VCaP (cell line): Measurements from ENCODE around the gene CYB5B.

Experiments used
- H3K27ac ChIP-seq: fragments of 450-650 bp; 2 replicates; pipeline ENCODE4 v1.5.1; 2017
- TF ChIP-seq, protein P1 (sequence below): fragments of 450-650 bp; conservative IDR thresholded peaks from 2 replicates; pipeline ENCODE4 v1.5.1; 2017; ENCODE audit warnings: mild to moderate bottlenecking, moderate library complexity

The CYB5B gene

DNA sequence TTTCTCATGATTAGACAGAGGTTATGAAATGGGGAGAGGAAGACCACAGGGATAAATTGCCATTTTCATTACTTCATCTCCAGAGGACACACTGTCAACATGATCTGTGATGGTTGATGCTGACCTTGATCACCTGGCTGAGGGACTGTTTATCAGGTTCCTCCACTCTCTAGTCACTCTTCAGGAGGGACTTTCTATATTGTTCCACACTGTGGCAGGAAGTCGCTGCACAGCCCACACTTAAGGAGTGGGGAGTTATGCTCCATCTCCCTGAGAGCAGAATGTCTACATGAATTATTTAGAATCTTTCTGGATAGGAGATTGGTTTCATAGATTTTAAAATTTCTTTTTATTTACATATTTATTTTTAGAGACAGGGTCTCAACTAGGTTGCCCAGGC lies 46.7 kb downstream of the CYB5B start:
- no peak overlapping the region for H3K27ac ChIP-seq
- TF ChIP-seq, protein P1, sequence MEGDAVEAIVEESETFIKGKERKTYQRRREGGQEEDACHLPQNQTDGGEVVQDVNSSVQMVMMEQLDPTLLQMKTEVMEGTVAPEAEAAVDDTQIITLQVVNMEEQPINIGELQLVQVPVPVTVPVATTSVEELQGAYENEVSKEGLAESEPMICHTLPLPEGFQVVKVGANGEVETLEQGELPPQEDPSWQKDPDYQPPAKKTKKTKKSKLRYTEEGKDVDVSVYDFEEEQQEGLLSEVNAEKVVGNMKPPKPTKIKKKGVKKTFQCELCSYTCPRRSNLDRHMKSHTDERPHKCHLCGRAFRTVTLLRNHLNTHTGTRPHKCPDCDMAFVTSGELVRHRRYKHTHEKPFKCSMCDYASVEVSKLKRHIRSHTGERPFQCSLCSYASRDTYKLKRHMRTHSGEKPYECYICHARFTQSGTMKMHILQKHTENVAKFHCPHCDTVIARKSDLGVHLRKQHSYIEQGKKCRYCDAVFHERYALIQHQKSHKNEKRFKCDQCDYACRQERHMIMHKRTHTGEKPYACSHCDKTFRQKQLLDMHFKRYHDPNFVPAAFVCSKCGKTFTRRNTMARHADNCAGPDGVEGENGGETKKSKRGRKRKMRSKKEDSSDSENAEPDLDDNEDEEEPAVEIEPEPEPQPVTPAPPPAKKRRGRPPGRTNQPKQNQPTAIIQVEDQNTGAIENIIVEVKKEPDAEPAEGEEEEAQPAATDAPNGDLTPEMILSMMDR: no peak

DNA sequence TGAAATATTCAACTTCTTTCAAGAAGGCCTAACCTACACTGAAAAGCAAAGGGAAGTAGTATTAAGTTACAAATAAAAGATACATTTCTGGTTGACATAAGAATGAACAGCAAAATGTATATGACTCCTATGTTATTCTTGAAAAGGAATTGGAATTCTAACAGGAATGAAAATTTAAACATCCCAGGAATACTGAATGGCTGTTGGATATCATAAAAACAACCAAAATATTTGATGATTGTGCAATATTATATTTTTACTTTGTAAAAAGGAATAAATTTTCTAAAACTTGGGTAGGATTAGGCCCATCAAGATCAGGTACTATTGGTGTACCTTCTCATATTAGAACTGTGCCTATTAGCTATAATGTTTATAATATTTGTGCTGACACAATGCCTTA lies 50.0 kb downstream of the CYB5B start:
- no peak overlapping the region for H3K27ac ChIP-seq
- TF ChIP-seq, protein P1: no peak

DNA sequence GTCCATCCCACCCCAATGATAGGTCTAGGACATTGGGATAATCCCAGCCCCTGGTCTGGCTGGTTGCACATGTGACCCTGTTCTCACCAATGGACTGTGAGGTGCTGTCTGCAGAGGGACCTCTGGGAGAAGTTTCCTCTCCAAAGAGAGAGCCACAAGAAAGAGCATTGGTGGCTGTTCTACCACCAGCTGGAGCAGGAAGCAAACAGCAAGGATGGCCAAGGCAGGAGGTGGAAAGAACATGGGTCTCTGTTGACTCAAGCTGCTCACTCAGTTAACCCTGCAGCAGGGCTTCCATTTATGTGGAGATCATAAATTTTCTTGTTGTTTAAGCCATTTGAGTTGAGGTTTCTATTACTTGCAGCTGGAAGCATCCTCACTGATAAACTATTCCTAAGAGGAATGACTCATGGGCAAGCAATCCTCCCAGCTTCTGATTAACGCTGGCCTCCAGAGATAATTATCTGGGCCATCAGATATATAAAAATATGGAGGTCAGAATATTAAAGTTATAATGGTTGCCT lies 52.6 kb downstream of the CYB5B start:
- TF ChIP-seq, protein P1: no peak
- no peak overlapping the region for H3K27ac ChIP-seq

DNA sequence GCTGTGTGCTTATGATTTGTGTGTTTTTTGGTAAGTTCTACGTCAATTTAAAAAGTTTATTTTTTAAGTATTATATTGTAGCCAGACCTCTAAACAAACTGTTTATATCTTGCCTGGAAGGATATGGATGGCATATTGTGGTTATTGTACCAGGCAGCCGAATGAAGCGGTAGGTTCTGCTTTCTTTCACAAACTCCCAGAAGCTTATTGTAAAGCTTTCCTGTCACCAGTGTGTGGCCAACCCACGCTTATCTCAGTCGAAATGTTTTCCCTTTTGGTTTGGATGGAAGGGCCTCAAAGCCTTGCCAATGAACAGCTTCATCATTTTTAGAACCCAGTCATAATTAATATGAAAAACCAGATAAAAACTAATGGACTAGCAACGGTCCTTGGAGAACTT lies 53.1 kb downstream of the CYB5B start:
- no peak overlapping the region for H3K27ac ChIP-seq
- TF ChIP-seq, protein P1: no peak

DNA sequence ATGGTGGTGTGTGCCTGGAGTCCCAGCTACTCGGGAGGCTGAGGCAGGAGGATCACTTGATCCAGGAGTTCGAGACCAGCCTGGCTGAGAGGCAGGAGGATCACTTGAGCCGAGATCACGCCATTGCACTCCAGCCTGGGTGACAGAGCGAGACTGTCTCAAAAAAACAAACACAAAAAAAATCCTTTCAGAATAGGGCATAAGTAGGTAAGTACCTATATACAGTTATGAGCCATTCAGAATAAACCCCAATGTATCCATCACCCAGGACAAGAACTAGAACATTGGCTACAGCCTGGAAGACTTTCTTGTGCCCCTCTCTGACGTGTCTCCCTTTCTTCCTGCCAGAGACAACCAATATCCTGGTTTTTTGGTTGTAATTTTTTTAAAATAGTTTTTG lies 54.3 kb downstream of the CYB5B start:
- no peak overlapping the region for H3K27ac ChIP-seq
- TF ChIP-seq, protein P1: no peak

DNA sequence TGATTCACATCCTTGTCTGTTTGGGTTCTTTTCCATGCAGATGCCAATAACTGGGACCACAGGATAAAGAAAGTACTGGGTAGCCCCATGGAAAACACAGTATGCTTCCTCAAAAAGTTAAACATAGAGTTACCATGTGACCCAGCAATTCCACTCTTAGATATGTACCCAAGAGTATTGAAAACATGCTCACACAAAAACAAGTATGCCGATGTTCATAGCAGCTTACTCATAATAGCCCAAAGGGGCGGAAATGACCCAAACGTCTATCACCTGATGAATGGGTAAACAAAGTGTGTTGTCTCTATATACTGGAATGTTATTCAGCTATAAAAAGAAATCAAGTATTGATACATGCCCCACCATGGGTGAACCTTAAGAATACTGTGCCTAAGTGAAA lies 55.4 kb downstream of the CYB5B start:
- TF ChIP-seq, protein P1: no peak
- H3K27ac ChIP-seq: no peak overlapping the region

DNA sequence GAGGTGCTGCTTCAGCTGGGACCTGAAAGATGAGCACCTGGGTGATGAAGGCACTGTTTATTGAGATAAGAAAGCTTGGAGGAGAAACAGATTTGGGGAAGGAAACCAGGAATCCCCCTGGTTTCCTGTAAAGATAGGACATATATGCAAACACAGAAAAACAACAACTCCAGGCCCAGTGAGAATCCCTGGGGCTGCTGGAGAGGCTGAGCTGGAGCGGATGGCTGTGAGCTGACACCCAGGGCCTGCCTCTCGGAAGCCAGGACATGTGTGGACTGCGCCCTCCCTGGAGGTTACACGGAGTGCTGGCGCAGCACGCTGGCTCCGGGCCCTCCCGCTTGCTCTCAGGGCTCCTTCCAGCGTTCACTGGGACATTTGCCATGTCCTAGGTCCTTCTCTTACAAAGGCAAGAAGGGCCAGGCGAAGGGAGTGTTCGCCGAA lies 57.5 kb downstream of the CYB5B start:
- peak overlapping the region; percentile 33 for H3K27ac ChIP-seq
- TF ChIP-seq, protein P1: no peak
